ENCODE results near the gene KSR1. TPM values are rescaled to one million over a fixed set of nuclear protein-coding genes. Genes with fewer than 3 reads are reported as not detected.
A peak's percentile ranks its signal among the peaks of the same experiment; 100 is the strongest.

KSR1 gene
- total and polyA plus RNA-seq, 9 of the 15 experiments (the other 6 are each of a cell fraction or from before 2014, with no cell fraction given): 1.4 to 51.7 (median 18.4) TPM

- peak; percentile 33 to 82; a peak in 3 of 4 replicates for TF ChIP-seq MNT (conservative IDR thresholded peaks at IDR 0.05)
- no peak for TF ChIP-seq ZBTB11 (CRISPR knock-in tag; IDR thresholded peaks at IDR 0.05)
- TF ChIP-seq AFF1 (IDR thresholded peaks at IDR 0.05; ENCODE audit: low read depth in 1 of 2, partially characterized antibody in 2 of 2): no peak
- TF ChIP-seq NFRKB (IDR thresholded peaks at IDR 0.05; ENCODE audit: low read depth): peak; percentile 47; the same call in 1 of the 2 replicates
- TF ChIP-seq GTF2B (IDR thresholded peaks at IDR 0.05; ENCODE audit: extremely low read depth, insufficient read length): no peak
- 0 out of 2 replicates have a peak, but pooled peaks have one; percentile 5 for TF ChIP-seq MAFG (tag; conservative IDR thresholded peaks at IDR 0.05)
- no peak for TF ChIP-seq E2F5 (CRISPR knock-in tag; IDR thresholded peaks at IDR 0.05)
- TF ChIP-seq NKRF (IDR thresholded peaks at IDR 0.05; ENCODE audit: borderline replicate concordance): peak; percentile 58; the same call in 1 of the 2 replicates
- peak; percentile 94 for TF ChIP-seq ESRRA (IDR thresholded peaks at IDR 0.05; ENCODE audit: borderline replicate concordance, low read depth)
- peak; percentile 92 for TF ChIP-seq CBFA2T3 (IDR thresholded peaks at IDR 0.05)
- peak; percentile 88 for TF ChIP-seq MYC (IDR thresholded peaks at IDR 0.05; ENCODE audit: low read depth, low read length)
- no peak for TF ChIP-seq MYC (CRISPR knock-in tag; IDR thresholded peaks at IDR 0.05; ENCODE audit: borderline replicate concordance, low read depth)
- TF ChIP-seq MCM5 (IDR thresholded peaks at IDR 0.05; ENCODE audit: low read depth): no peak
Measured at GRCh38 chr17:27569884-27570577, 113.8 kb downstream of the KSR1 start (continued).
